Measurements from ENCODE around the gene PDE6A. TPM values are rescaled to one million over a fixed set of nuclear protein-coding genes. Genes with fewer than 3 reads are reported as not detected.

PDE6A gene
- total and polyA plus RNA-seq, 7 experiments from 2014 or later, result 0.11 TPM; not detected in 6

DNA sequence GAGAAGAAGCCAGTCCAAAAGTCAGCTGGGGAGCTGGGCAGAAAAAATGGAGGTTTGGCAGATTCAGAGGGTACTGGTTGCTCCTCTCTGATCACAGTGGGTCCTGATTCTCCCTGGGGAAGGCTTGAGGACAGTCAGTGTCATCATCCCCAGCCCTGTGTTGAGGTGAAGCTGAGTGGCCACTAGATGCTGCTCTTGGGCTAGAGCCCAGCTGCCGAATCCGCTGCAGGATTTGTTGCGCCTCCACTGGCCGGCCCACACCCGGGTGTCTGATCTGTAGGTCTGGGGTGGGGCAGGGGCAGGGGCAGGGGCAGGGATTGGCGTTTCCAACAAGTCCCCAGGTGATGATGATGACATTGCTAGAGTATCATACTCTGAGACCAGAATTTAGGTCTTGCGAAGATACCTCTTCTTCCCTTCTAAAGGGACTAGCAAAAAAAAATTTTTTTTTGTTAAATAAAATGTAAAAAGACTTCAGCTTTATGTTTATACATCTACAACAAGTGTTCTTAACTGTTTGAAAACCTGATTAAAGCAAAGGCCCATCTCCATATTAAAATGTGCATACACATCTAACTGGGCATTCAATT lies 106.8 kb downstream of the PDE6A start:
- H3K36me3 Mint-ChIP-seq, result peaks cover 0 to 22% (median 9%) of the 10 kb centered on the region in 5 donors
- H3K27me3 Mint-ChIP-seq, result no peaks in the 10 kb centered on the region
- Histone ChIP-seq H3K9me3 (ENCODE audit: control insufficient read depth in 2 of 3, low read length in 3 of 3) (no peaks in the 10 kb centered on the region), H3K4me1 (ENCODE audit: control insufficient read depth in 2 of 2, insufficient read depth in 2 of 2, low read length in 2 of 2) (no peaks in the 10 kb centered on the region), H3K36me3 (ENCODE audit: control insufficient read depth in 2 of 3, insufficient read depth in 3 of 3, low read length in 3 of 3) (peaks cover 0 to 19% (median 0%) of the 10 kb centered on the region in 3 experiments), H3K27ac (ENCODE audit: low read depth, low read length) (no peak overlapping the region), H3K4me3 (ENCODE audit: low read length) (no peak overlapping the region), H3K27me3 (ENCODE audit: control insufficient read depth in 2 of 2, insufficient read depth in 2 of 2, low read length in 2 of 2) (no peaks in the 10 kb centered on the region)
- H3K4me3 Mint-ChIP-seq, result no peak overlapping the region
- no peak for ATAC-seq
- DNase-seq, result no peak
- H3K9me3 Mint-ChIP-seq, result no peaks in the 10 kb centered on the region
- CTCF ChIA-PET, result interaction anchor here (1.0 to 2.0 kb wide), 3 partner anchors 121 to 201 kb away, joined by 3 to 11 read pairs (median 5); no protein-coding TSS in a partner anchor
- H3K27ac Mint-ChIP-seq, result no peak overlapping the region
- intact Hi-C loops (cut with micrococcal nuclease), result no loop called here
- peaks cover 0 to 4% (median 0%) of the 10 kb centered on the region in 7 donors for H3K4me1 Mint-ChIP-seq
- POLR2A ChIA-PET, result no interaction called here

GRCh38 chr5:149836451-149837139 lies 108.0 kb downstream of the PDE6A start:
- intact Hi-C loops (cut with micrococcal nuclease), result no loop called here
- peaks cover 0 to 19% (median 5%) of the 10 kb centered on the region in 5 donors for H3K36me3 Mint-ChIP-seq
- Histone ChIP-seq H3K27me3 (ENCODE audit: control insufficient read depth in 2 of 2, insufficient read depth in 2 of 2, low read length in 2 of 2) (no peaks in the 10 kb centered on the region), H3K27ac (ENCODE audit: low read depth, low read length) (no peak overlapping the region), H3K36me3 (ENCODE audit: control insufficient read depth in 2 of 3, insufficient read depth in 3 of 3, low read length in 3 of 3) (peaks cover 0 to 26% (median 0%) of the 10 kb centered on the region in 3 experiments), H3K9me3 (ENCODE audit: control insufficient read depth in 2 of 3, low read length in 3 of 3) (no peaks in the 10 kb centered on the region), H3K4me3 (ENCODE audit: low read length) (no peak overlapping the region), H3K4me1 (ENCODE audit: control insufficient read depth in 2 of 2, insufficient read depth in 2 of 2, low read length in 2 of 2) (no peaks in the 10 kb centered on the region)
- H3K9me3 Mint-ChIP-seq, result no peaks in the 10 kb centered on the region
- DNase-seq, result no peak
- no peak for ATAC-seq
- POLR2A ChIA-PET, result no interaction called here
- no peaks in the 10 kb centered on the region for H3K27me3 Mint-ChIP-seq
- no peak overlapping the region for H3K27ac Mint-ChIP-seq
- no peak overlapping the region for H3K4me3 Mint-ChIP-seq
- H3K4me1 Mint-ChIP-seq, result peaks cover 0 to 4% (median 0%) of the 10 kb centered on the region in 7 donors
- CTCF ChIA-PET, result interaction anchor here (7.9 kb wide), 1 partner anchor 156 kb away, joined by 93 read pairs; no protein-coding TSS in a partner anchor

DNA sequence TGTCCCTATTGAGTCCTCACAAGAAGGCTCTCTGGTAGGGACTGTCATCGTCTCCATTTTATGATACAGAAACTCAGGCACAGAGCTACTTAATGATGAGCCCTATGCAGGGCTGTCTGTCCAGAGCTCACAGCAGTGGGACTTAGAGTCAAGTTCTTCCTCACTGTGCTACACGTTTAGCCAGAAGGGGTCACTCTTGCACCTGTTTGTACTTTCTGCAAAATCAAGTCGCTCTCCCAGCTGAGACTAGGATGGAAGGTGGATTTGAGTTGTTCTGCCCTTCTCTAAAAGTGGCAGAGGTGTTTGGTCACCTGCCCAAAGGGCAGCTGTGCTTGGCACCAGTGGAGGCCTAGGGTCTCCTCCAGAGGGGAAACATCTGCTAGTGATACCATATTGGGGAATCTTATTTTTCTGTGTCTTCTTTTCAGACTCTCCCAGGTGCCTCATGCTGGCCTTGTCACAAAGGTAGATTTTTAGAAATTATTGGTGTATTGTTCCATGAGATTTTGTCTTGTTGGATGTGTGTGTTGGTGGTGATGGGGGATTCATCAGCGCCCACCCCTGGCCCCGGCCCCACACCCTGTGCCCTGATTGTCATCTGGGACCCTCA lies 110.2 kb downstream of the PDE6A start:
- Mint-ChIP-seq H3K4me3 (no peak overlapping the region), H3K4me1 (peaks cover 0 to 9% (median 0%) of the 10 kb centered on the region in 7 donors), H3K27ac (no peak overlapping the region), H3K9me3 (no peaks in the 10 kb centered on the region), H3K36me3 (peaks cover 0 to 15% (median 4%) of the 10 kb centered on the region in 5 donors), H3K27me3 (no peaks in the 10 kb centered on the region)
- Histone ChIP-seq H3K27ac (ENCODE audit: low read depth, low read length) (no peak overlapping the region), H3K27me3 (ENCODE audit: control insufficient read depth in 2 of 2, insufficient read depth in 2 of 2, low read length in 2 of 2) (no peaks in the 10 kb centered on the region), H3K4me1 (ENCODE audit: control insufficient read depth in 2 of 2, insufficient read depth in 2 of 2, low read length in 2 of 2) (no peaks in the 10 kb centered on the region), H3K9me3 (ENCODE audit: control insufficient read depth in 2 of 3, low read length in 3 of 3) (no peaks in the 10 kb centered on the region), H3K36me3 (ENCODE audit: control insufficient read depth in 2 of 3, insufficient read depth in 3 of 3, low read length in 3 of 3) (peaks cover 0 to 33% (median 0%) of the 10 kb centered on the region in 3 experiments), H3K4me3 (ENCODE audit: low read length) (no peak overlapping the region)
- DNase-seq (peak in 8 of 9 donors; percentile 29 to 63 (median 42)), ATAC-seq (peak; percentile 68)
- ChIA-PET POLR2A (no interaction called here), CTCF (interaction anchor here (0.5 to 8.8 kb wide), 11 partner anchors 10 to 738 kb away, joined by 3 to 93 read pairs (median 4); partner anchors contain the start of genes HMGXB3, PPARGC1B and TIGD6)
- intact Hi-C loops (cut with micrococcal nuclease), result loop anchor here (1.0 to 5.0 kb wide), 5 partner anchors 18 to 384 kb away; no protein-coding TSS in a partner anchor

GRCh38 chr5:149833116-149833827 lies 111.3 kb downstream of the PDE6A start:
- Histone ChIP-seq H3K36me3 (ENCODE audit: control insufficient read depth in 2 of 3, insufficient read depth in 3 of 3, low read length in 3 of 3) (peaks cover 0 to 33% (median 0%) of the 10 kb centered on the region in 3 experiments), H3K4me1 (ENCODE audit: control insufficient read depth in 2 of 2, insufficient read depth in 2 of 2, low read length in 2 of 2) (no peaks in the 10 kb centered on the region), H3K9me3 (ENCODE audit: control insufficient read depth in 2 of 3, low read length in 3 of 3) (no peaks in the 10 kb centered on the region), H3K27ac (ENCODE audit: low read depth, low read length) (no peak overlapping the region), H3K4me3 (ENCODE audit: low read length) (no peak overlapping the region), H3K27me3 (ENCODE audit: control insufficient read depth in 2 of 2, insufficient read depth in 2 of 2, low read length in 2 of 2) (no peaks in the 10 kb centered on the region)
- POLR2A ChIA-PET, result no interaction called here
- peak overlapping the region in 1 of 9 donors; percentile 49 for H3K27ac Mint-ChIP-seq
- CTCF ChIA-PET, result interaction anchor here (0.5 to 8.8 kb wide), 8 partner anchors 9 to 372 kb away, joined by 3 to 93 read pairs (median 4); partner anchors contain the start of genes HMGXB3 and TIGD6
- H3K4me1 Mint-ChIP-seq, result peaks cover 0 to 14% (median 4%) of the 10 kb centered on the region in 7 donors
- no peak overlapping the region for H3K4me3 Mint-ChIP-seq
- H3K27me3 Mint-ChIP-seq, result no peaks in the 10 kb centered on the region
- peaks cover 0 to 15% (median 4%) of the 10 kb centered on the region in 5 donors for H3K36me3 Mint-ChIP-seq
- intact Hi-C loops (cut with micrococcal nuclease), result loop anchor here in 1 of 2 donors (5.0 kb wide), 1 partner anchor 289 kb away; no protein-coding TSS in a partner anchor
- ATAC-seq (no peak), DNase-seq (no peak)
- no peaks in the 10 kb centered on the region for H3K9me3 Mint-ChIP-seq

GRCh38 chr5:149832636-149833035 lies 112.0 kb downstream of the PDE6A start:
- ChIA-PET CTCF (interaction anchor here (1.2 to 8.8 kb wide), 3 partner anchors 160 to 194 kb away, joined by 3 to 93 read pairs (median 93); no protein-coding TSS in a partner anchor), POLR2A (no interaction called here)
- Mint-ChIP-seq H3K36me3 (peaks cover 0 to 15% (median 4%) of the 10 kb centered on the region in 5 donors), H3K27ac (no peak overlapping the region), H3K9me3 (no peaks in the 10 kb centered on the region), H3K4me3 (no peak overlapping the region), H3K4me1 (peaks cover 0 to 14% (median 4%) of the 10 kb centered on the region in 7 donors), H3K27me3 (no peaks in the 10 kb centered on the region)
- Histone ChIP-seq H3K4me1 (ENCODE audit: control insufficient read depth in 2 of 2, insufficient read depth in 2 of 2, low read length in 2 of 2) (no peaks in the 10 kb centered on the region), H3K27ac (ENCODE audit: low read depth, low read length) (no peak overlapping the region), H3K4me3 (ENCODE audit: low read length) (no peak overlapping the region), H3K36me3 (ENCODE audit: control insufficient read depth in 2 of 3, insufficient read depth in 3 of 3, low read length in 3 of 3) (peaks cover 0 to 33% (median 0%) of the 10 kb centered on the region in 3 experiments), H3K27me3 (ENCODE audit: control insufficient read depth in 2 of 2, insufficient read depth in 2 of 2, low read length in 2 of 2) (no peaks in the 10 kb centered on the region), H3K9me3 (ENCODE audit: control insufficient read depth in 2 of 3, low read length in 3 of 3) (no peaks in the 10 kb centered on the region)
- intact Hi-C loops (cut with micrococcal nuclease), result loop anchor here in 1 of 2 donors (5.0 kb wide), 1 partner anchor 290 kb away; no protein-coding TSS in a partner anchor
- DNase-seq (no peak), ATAC-seq (no peak)

GRCh38 chr5:149831492-149831891 lies 113.1 kb downstream of the PDE6A start:
- H3K4me3 Mint-ChIP-seq, result no peak overlapping the region
- no peak overlapping the region for H3K27ac ChIP-seq (ENCODE audit: low read depth, low read length)
- intact Hi-C loops (cut with micrococcal nuclease), result loop anchor here in 1 of 2 donors (5.0 kb wide), 1 partner anchor 291 kb away; no protein-coding TSS in a partner anchor
- peaks cover 0 to 33% (median 0%) of the 10 kb centered on the region in 3 experiments for H3K36me3 ChIP-seq (ENCODE audit: control insufficient read depth in 2 of 3, insufficient read depth in 3 of 3, low read length in 3 of 3)
- ChIA-PET CTCF (interaction anchor here (0.7 to 8.8 kb wide), 6 partner anchors 29 to 197 kb away, joined by 3 to 93 read pairs (median 4); no protein-coding TSS in a partner anchor), POLR2A (no interaction called here)
- ATAC-seq (no peak), DNase-seq (peak in 1 of 9 donors; percentile 63)
- no peaks in the 10 kb centered on the region for H3K9me3 Mint-ChIP-seq
- H3K4me1 ChIP-seq (ENCODE audit: control insufficient read depth in 2 of 2, insufficient read depth in 2 of 2, low read length in 2 of 2), result no peaks in the 10 kb centered on the region
- peaks cover 0 to 14% (median 4%) of the 10 kb centered on the region in 7 donors for H3K4me1 Mint-ChIP-seq
- no peaks in the 10 kb centered on the region for H3K27me3 Mint-ChIP-seq
- H3K4me3 ChIP-seq (ENCODE audit: low read length), result no peak overlapping the region
- H3K36me3 Mint-ChIP-seq, result peaks cover 0 to 14% (median 4%) of the 10 kb centered on the region in 5 donors
- H3K27ac Mint-ChIP-seq, result peak overlapping the region in 1 of 9 donors; percentile 69
- H3K9me3 ChIP-seq (ENCODE audit: control insufficient read depth in 2 of 3, low read length in 3 of 3), result no peaks in the 10 kb centered on the region
- no peaks in the 10 kb centered on the region for H3K27me3 ChIP-seq (ENCODE audit: control insufficient read depth in 2 of 2, insufficient read depth in 2 of 2, low read length in 2 of 2)
